IMR-90 (cell line): ENCODE results near the gene FSIP1. TPM values are rescaled to one million over a fixed set of nuclear protein-coding genes. Genes with fewer than 3 reads are reported as not detected.

Experiments
- ATAC-seq: fragments of 200-7000 bp; cut with Tn5 transposase; 2 replicates; pipeline ENCODE4 v1.9.1; 2020; ENCODE audit warnings: low read depth, mild to moderate bottlenecking, moderate library complexity
- BruUV-seq: library from RNA; stranded (reverse); fragments of 400-500 nt; replicated peaks from 2 replicates; lab custom pipeline; 2021; lab: Mats Ljungman, UMichigan
- CTCF ChIA-PET: fragments of 300-600 bp; formaldehyde crosslinking; extraction: SDS; loops from one replicate; lab custom pipeline; 2021; ENCODE audit warnings: antibody characterized with exemption; lab: Yijun Ruan, JAX
- POLR2A ChIA-PET: fragments of 300-600 bp; sonication (Branson Sonifier 250); formaldehyde crosslinking; loops from one replicate; lab custom pipeline; 2022; ENCODE audit warnings: antibody characterized with exemption; ENCODE audit not compliant: unreplicated experiment; lab: Charles Lee
- DNase-seq: peaks from one replicate; pipeline ENCODE4 v3.0.0; 2013
- H2AFZ ChIP-seq: replicated peaks from 2 replicates; pipeline ENCODE3; 2013; ENCODE audit warnings: low read length, mild to moderate bottlenecking; ENCODE audit not compliant: poor library complexity
- H2AK5ac ChIP-seq: 2 replicates; pipeline ENCODE4 v1.6.1; 2013; ENCODE audit warnings: low read depth, low read length, inconsistent platforms
- H2AK9ac ChIP-seq: replicated peaks from 2 replicates; pipeline ENCODE3; 2013; ENCODE audit warnings: mild to moderate bottlenecking, low read depth, low read length, moderate library complexity; ENCODE audit not compliant: poor library complexity
- H2BK120ac ChIP-seq: 2 replicates; pipeline ENCODE4 v1.6.1; 2013; ENCODE audit warnings: low read depth, low read length, inconsistent platforms
- H2BK15ac ChIP-seq: 3 replicates; pipeline ENCODE4 v1.6.1; 2013; ENCODE audit warnings: low read depth, low read length, inconsistent platforms
- H2BK20ac ChIP-seq: 2 replicates; pipeline ENCODE4 v1.6.1; 2013; ENCODE audit warnings: low read depth, mild to moderate bottlenecking, inconsistent platforms, low read length, moderate library complexity
- H2BK5ac ChIP-seq: 2 replicates; pipeline ENCODE4 v1.6.1; 2013; ENCODE audit warnings: mild to moderate bottlenecking, low read depth, low read length, inconsistent platforms; ENCODE audit not compliant: poor library complexity, severe bottlenecking
- H3K14ac ChIP-seq: replicated peaks from 2 replicates; pipeline ENCODE4 v1.6.1; 2013; ENCODE audit warnings: low read depth, low read length, inconsistent platforms
- H3K18ac ChIP-seq: 2 replicates; pipeline ENCODE4 v1.6.1; 2013; ENCODE audit warnings: low read depth, low read length, control low read depth
- H3K23ac ChIP-seq: 2 replicates; pipeline ENCODE4 v1.6.1; 2013; ENCODE audit warnings: low read depth, low read length, inconsistent platforms
- H3K27ac ChIP-seq: 2 replicates; pipeline ENCODE4 v1.5.1; 2013; ENCODE audit warnings: mild to moderate bottlenecking, control low read depth, low read length; ENCODE audit not compliant: insufficient read depth
- H3K27me3 ChIP-seq: 2 replicates; pipeline ENCODE4 v1.6.1; 2013; ENCODE audit warnings: low read length; ENCODE audit not compliant: control insufficient read depth, insufficient read depth
- H3K36me3 ChIP-seq: 2 replicates; pipeline ENCODE4 v1.6.1; 2013; ENCODE audit warnings: low read length, mixed read lengths; ENCODE audit not compliant: control insufficient read depth, insufficient read depth
- H3K4ac ChIP-seq: 2 replicates; pipeline ENCODE4 v1.6.1; 2013; ENCODE audit warnings: low read depth, low read length, inconsistent platforms
- H3K4me1 ChIP-seq: 2 replicates; pipeline ENCODE4 v1.6.1; 2013; ENCODE audit warnings: low read length, mixed read lengths; ENCODE audit not compliant: control insufficient read depth, insufficient read depth
- H3K4me2 ChIP-seq: 2 replicates; pipeline ENCODE4 v1.6.1; 2013; ENCODE audit warnings: low read depth, mild to moderate bottlenecking, control low read depth, low read length, moderate library complexity
- H3K4me3 ChIP-seq: 2 replicates; pipeline ENCODE4 v1.5.1; 2013; ENCODE audit warnings: low read depth, mild to moderate bottlenecking, control low read depth, low read length, moderate library complexity; ENCODE audit not compliant: insufficient read depth
- H3K56ac ChIP-seq: 2 replicates; pipeline ENCODE4 v1.6.1; 2013; ENCODE audit warnings: low read length, inconsistent platforms; ENCODE audit not compliant: insufficient read depth; ENCODE audit errors: extremely low read depth
- H3K79me1 ChIP-seq, 2 experiments: 2 replicates each; pipeline ENCODE4 v1.6.1; 2013; ENCODE audit warnings: low read length in 2 of 2, inconsistent platforms in 1 of 2, low read depth in 1 of 2
- H3K9ac ChIP-seq: 2 replicates; pipeline ENCODE4 v1.6.1; 2013; ENCODE audit warnings: low read depth, low read length, control low read depth
- H3K9me1 ChIP-seq: 2 replicates; pipeline ENCODE4 v1.6.1; 2013; ENCODE audit warnings: low read length, inconsistent platforms; ENCODE audit not compliant: insufficient read depth
- H3K9me3 ChIP-seq: 2 replicates; pipeline ENCODE4 v1.6.1; 2013; ENCODE audit warnings: low read length; ENCODE audit not compliant: control insufficient read depth, insufficient read depth
- H4K20me1 ChIP-seq: 2 replicates; pipeline ENCODE4 v1.6.1; 2013; ENCODE audit warnings: low read length, inconsistent platforms; ENCODE audit not compliant: insufficient read depth
- H4K5ac ChIP-seq: 2 replicates; pipeline ENCODE4 v1.6.1; 2013; ENCODE audit warnings: mild to moderate bottlenecking, low read depth, low read length, control low read depth
- H4K8ac ChIP-seq, 2 experiments: 2 replicates each; pipeline ENCODE4 v1.6.1; 2013; ENCODE audit warnings: low read depth in 2 of 2, low read length in 2 of 2, control low read depth in 1 of 2, inconsistent platforms in 1 of 2
- H4K91ac ChIP-seq: 2 replicates; pipeline ENCODE4 v1.6.1; 2013; ENCODE audit warnings: low read depth, low read length, inconsistent platforms; ENCODE audit not compliant: insufficient read depth
- CHD1 ChIP-seq: IDR thresholded peaks from 2 replicates; pipeline ENCODE4 v1.6.1; 2012; ENCODE audit warnings: low read depth, low read length, improper control_type of control experiment
- FOS ChIP-seq: fragments of 150-350 bp; IDR thresholded peaks from 2 replicates; pipeline ENCODE4 v1.6.1; 2016; ENCODE audit warnings: low read depth, low read length
- MAFK ChIP-seq: IDR thresholded peaks from 2 replicates; pipeline ENCODE4 v1.6.1; 2012; ENCODE audit warnings: low read depth, low read length, improper control_type of control experiment
- MAZ ChIP-seq: IDR thresholded peaks from 2 replicates; pipeline ENCODE4 v1.6.1; 2012; ENCODE audit warnings: low read depth, mild to moderate bottlenecking, low read length, improper control_type of control experiment, moderate library complexity, borderline replicate concordance
- POLR2A ChIP-seq: IDR thresholded peaks from 2 replicates; pipeline ENCODE4 v1.6.1; 2012; ENCODE audit warnings: mild to moderate bottlenecking, low read depth, low read length
- RCOR1 ChIP-seq: IDR thresholded peaks from 2 replicates; pipeline ENCODE4 v1.6.1; 2012; ENCODE audit warnings: mild to moderate bottlenecking, low read length, improper control_type of control experiment; ENCODE audit not compliant: insufficient replicate concordance
- RFX5 ChIP-seq: IDR thresholded peaks from 2 replicates; pipeline ENCODE4 v1.8.0; 2012; ENCODE audit warnings: low read depth, mild to moderate bottlenecking, low read length, moderate library complexity
- SMC3 ChIP-seq: fragments of 150-350 bp; IDR thresholded peaks from 2 replicates; pipeline ENCODE4 v1.6.1; 2016; ENCODE audit warnings: low read depth, mild to moderate bottlenecking, antibody characterized with exemption, low read length, moderate library complexity
- WGBS, 2 experiments: methylation state at CpG; one replicate each; pipeline versions ENCODE4 v1.1.5 to v1.1.7; 2013; ENCODE audit warnings: missing lambda C conversion rate in 2 of 2; ENCODE audit not compliant: insufficient read length in 1 of 2; ENCODE audit errors: extremely low coverage in 2 of 2; 5-methylcytosine and 5-hydroxymethylcytosine counted together
- dilution Hi-C: fragments of 300-500 bp; cut with HindIII; formaldehyde crosslinking; loops from one replicate; pipeline ENCODE4 v1.14.3; 2018; ENCODE audit warnings: low sequenced_read_pairs; ENCODE audit not compliant: unreplicated experiment
- in situ Hi-C: fragments of 300-500 bp; cut with MboI; formaldehyde crosslinking; loops from 3 replicates; pipeline ENCODE4 v1.14.3; 2019; ENCODE audit warnings: low sequenced_read_pairs, inconsistent platforms, mixed read lengths
- intact Hi-C: fragments of 100-400 bp; cut with micrococcal nuclease; formaldehyde crosslinking; loops from 2 replicates; pipeline ENCODE4 v1.10.0; 2022
- polyA plus RNA-seq, 3 experiments: library from polyadenylated mRNA; depleted of rRNA; stranded (reverse); fragments of >200 nt; gene quantifications; 2 replicates each; pipeline ENCODE4 v1.2.3, GENCODE V29; 2012; ENCODE audit warnings: low replicate concordance in 1 of 3
- total RNA-seq: library from RNA; depleted of rRNA; stranded (reverse); fragments of >200 nt; gene quantifications from 2 replicates; pipeline ENCODE4 v1.2.3, GENCODE V29; 2012
- TF ChIP-seq, protein P1 (sequence below): fragments of 150-350 bp; IDR thresholded peaks from 2 replicates; pipeline ENCODE4 v1.6.1; 2017; ENCODE audit warnings: mild to moderate bottlenecking, antibody characterized with exemption, low read length, low read depth
- TF ChIP-seq, protein P2 (sequence below): fragments of 150-350 bp; IDR thresholded peaks from 2 replicates; pipeline ENCODE4 v1.6.1; 2016; ENCODE audit warnings: low read depth, mild to moderate bottlenecking, low read length, moderate library complexity, borderline replicate concordance
- TF ChIP-seq, protein P3 (sequence below): conservative IDR thresholded peaks from 2 replicates; pipeline ENCODE4 v1.5.1; 2012; ENCODE audit warnings: mild to moderate bottlenecking, low read depth, low read length, improper control_type of control experiment

Gene FSIP1
- total and polyA plus RNA-seq, 2 of the 4 experiments (the other 2 are of a cell fraction) = 0.10 to 0.18 TPM

DNA sequence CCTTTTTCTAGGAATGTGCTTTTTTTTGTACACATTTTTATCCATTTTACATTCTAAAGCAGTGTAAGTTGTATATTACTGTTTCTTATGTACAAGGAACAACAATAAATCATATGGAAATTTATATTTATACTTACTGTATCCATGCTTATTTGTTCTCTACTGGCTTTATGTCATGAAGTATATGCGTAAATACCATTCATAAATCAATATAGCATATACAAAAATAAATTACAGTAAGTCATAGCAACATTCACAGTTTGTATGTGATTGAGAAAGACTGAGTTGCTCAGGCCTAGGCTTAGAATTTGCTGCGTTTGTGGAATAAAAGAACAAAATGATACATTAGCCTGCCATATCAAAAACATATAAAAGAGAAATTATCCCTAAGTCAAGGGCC is 185.3 kb downstream of the FSIP1 start:
- H3K27ac ChIP-seq = no peak overlapping the region
- H3K9me1 ChIP-seq = peaks cover 11% of the 10 kb centered on the region
- H3K4me1 ChIP-seq = peaks cover 2% of the 10 kb centered on the region
- intact Hi-C loops = no loop called here
- H3K56ac ChIP-seq = no peak overlapping the region
- no peak overlapping the region for H2BK20ac ChIP-seq
- no peaks in the 10 kb centered on the region for H3K9me3 ChIP-seq
- H3K4me3 ChIP-seq = no peak overlapping the region
- BruUV-seq = no TSS peak
- no peak overlapping the region for H2BK120ac ChIP-seq
- H2AFZ ChIP-seq = no peak overlapping the region
- no peak overlapping the region for H2AK9ac ChIP-seq
- no peaks in the 10 kb centered on the region for H3K27me3 ChIP-seq
- ATAC-seq (no peak), DNase-seq (no peak)
- H3K18ac ChIP-seq = no peak overlapping the region
- in situ Hi-C loops = no loop called here
- H3K9ac ChIP-seq = no peak overlapping the region
- no peak overlapping the region for H2AK5ac ChIP-seq
- peaks cover 0 to 31% of the 10 kb centered on the region in 2 experiments; a peak in 2 of 4 replicates for H3K79me1 ChIP-seq
- dilution Hi-C loops = no loop called here
- TF ChIP-seq POLR2A (no peak), FOS (no peak), SMC3 (no peak), RCOR1 (no peak), MAZ (no peak), CHD1 (no peak), MAFK (no peak), RFX5 (no peak)
- TF ChIP-seq, protein P1, sequence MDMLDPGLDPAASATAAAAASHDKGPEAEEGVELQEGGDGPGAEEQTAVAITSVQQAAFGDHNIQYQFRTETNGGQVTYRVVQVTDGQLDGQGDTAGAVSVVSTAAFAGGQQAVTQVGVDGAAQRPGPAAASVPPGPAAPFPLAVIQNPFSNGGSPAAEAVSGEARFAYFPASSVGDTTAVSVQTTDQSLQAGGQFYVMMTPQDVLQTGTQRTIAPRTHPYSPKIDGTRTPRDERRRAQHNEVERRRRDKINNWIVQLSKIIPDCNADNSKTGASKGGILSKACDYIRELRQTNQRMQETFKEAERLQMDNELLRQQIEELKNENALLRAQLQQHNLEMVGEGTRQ = no peak
- TF ChIP-seq, protein P2, sequence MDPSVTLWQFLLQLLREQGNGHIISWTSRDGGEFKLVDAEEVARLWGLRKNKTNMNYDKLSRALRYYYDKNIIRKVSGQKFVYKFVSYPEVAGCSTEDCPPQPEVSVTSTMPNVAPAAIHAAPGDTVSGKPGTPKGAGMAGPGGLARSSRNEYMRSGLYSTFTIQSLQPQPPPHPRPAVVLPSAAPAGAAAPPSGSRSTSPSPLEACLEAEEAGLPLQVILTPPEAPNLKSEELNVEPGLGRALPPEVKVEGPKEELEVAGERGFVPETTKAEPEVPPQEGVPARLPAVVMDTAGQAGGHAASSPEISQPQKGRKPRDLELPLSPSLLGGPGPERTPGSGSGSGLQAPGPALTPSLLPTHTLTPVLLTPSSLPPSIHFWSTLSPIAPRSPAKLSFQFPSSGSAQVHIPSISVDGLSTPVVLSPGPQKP = no peak
- TF ChIP-seq, protein P3, sequence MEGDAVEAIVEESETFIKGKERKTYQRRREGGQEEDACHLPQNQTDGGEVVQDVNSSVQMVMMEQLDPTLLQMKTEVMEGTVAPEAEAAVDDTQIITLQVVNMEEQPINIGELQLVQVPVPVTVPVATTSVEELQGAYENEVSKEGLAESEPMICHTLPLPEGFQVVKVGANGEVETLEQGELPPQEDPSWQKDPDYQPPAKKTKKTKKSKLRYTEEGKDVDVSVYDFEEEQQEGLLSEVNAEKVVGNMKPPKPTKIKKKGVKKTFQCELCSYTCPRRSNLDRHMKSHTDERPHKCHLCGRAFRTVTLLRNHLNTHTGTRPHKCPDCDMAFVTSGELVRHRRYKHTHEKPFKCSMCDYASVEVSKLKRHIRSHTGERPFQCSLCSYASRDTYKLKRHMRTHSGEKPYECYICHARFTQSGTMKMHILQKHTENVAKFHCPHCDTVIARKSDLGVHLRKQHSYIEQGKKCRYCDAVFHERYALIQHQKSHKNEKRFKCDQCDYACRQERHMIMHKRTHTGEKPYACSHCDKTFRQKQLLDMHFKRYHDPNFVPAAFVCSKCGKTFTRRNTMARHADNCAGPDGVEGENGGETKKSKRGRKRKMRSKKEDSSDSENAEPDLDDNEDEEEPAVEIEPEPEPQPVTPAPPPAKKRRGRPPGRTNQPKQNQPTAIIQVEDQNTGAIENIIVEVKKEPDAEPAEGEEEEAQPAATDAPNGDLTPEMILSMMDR = no peak
- H3K14ac ChIP-seq = no peak overlapping the region
- ChIA-PET CTCF (no interaction called here), POLR2A (no interaction called here)
- H3K23ac ChIP-seq = no peak overlapping the region
- WGBS, 2 experiments = no CpG with 5 or more reads among the region's 2 CpGs
- H3K4me2 ChIP-seq = no peak overlapping the region
- H4K91ac ChIP-seq = no peak overlapping the region
- no peak overlapping the region for H2BK15ac ChIP-seq
- H4K8ac ChIP-seq = no peak overlapping the region
- no peak overlapping the region for H2BK5ac ChIP-seq
- no peak overlapping the region for H3K4ac ChIP-seq
- no peak overlapping the region for H4K5ac ChIP-seq
- peaks cover 35% of the 10 kb centered on the region for H3K36me3 ChIP-seq
- peaks cover 68% of the 10 kb centered on the region for H4K20me1 ChIP-seq
